H9 (cell line): ENCODE measurements around the gene CLDN11. TPM values are rescaled to one million over a fixed set of nuclear protein-coding genes. Genes with fewer than 3 reads are reported as not detected.

Source experiments
- DNase-seq: peaks from one replicate; pipeline ENCODE4 v3.0.0-alpha.2; 2017
- H2AFZ ChIP-seq: one replicate; pipeline ENCODE4 v1.6.1; 2013; ENCODE audit warnings: mild to moderate bottlenecking, low read length, control low read depth, moderate library complexity
- H2AK5ac ChIP-seq: 2 replicates; pipeline ENCODE4 v1.6.1; 2013; ENCODE audit warnings: low read length, control low read depth, mixed read lengths; ENCODE audit not compliant: insufficient read length
- H2BK120ac ChIP-seq: one replicate; pipeline ENCODE4 v1.6.1; 2013; ENCODE audit warnings: low read depth, mild to moderate bottlenecking, low read length, control low read depth, inconsistent platforms; ENCODE audit not compliant: poor library complexity, severe bottlenecking
- H2BK12ac ChIP-seq: 2 replicates; pipeline ENCODE4 v1.6.1; 2013; ENCODE audit warnings: low read length, control low read depth, mixed read lengths, low read depth; ENCODE audit not compliant: insufficient read length
- H2BK15ac ChIP-seq: 2 replicates; pipeline ENCODE4 v1.6.1; 2013; ENCODE audit warnings: low read depth, low read length, control low read depth
- H2BK20ac ChIP-seq: one replicate; pipeline ENCODE4 v1.6.1; 2013; ENCODE audit warnings: low read depth, mild to moderate bottlenecking, low read length, control low read depth, inconsistent platforms; ENCODE audit not compliant: poor library complexity, severe bottlenecking
- H2BK5ac ChIP-seq: 2 replicates; pipeline ENCODE4 v1.6.1; 2013; ENCODE audit warnings: low read length, control low read depth, mixed read lengths; ENCODE audit not compliant: insufficient read length
- H3K14ac ChIP-seq: 2 replicates; pipeline ENCODE4 v1.6.1; 2013; ENCODE audit warnings: low read length, control low read depth; ENCODE audit not compliant: insufficient read depth
- H3K18ac ChIP-seq: 2 replicates; pipeline ENCODE4 v1.6.1; 2013; ENCODE audit warnings: low read depth, mild to moderate bottlenecking, mixed read lengths, low read length, control low read depth; ENCODE audit not compliant: insufficient read length
- H3K23ac ChIP-seq: 2 replicates; pipeline ENCODE4 v1.6.1; 2013; ENCODE audit warnings: low read length, control low read depth, mixed read lengths, low read depth; ENCODE audit not compliant: insufficient read length
- H3K23me2 ChIP-seq: 2 replicates; pipeline ENCODE4 v1.6.1; 2013; ENCODE audit warnings: low read depth, mild to moderate bottlenecking, mixed read lengths, low read length, control low read depth; ENCODE audit not compliant: insufficient read length, poor library complexity, severe bottlenecking
- H3K27ac ChIP-seq: 2 replicates; pipeline ENCODE4 v1.5.1; 2013; ENCODE audit warnings: low read length, control low read depth, mixed read lengths, low read depth; ENCODE audit not compliant: insufficient read length
- H3K27me3 ChIP-seq: 2 replicates; pipeline ENCODE4 v1.6.1; 2013; ENCODE audit warnings: low read length, control low read depth, inconsistent platforms; ENCODE audit not compliant: insufficient read depth
- H3K4ac ChIP-seq: 2 replicates; pipeline ENCODE4 v1.6.1; 2013; ENCODE audit warnings: low read depth, mild to moderate bottlenecking, control low read depth, inconsistent platforms, low read length, moderate library complexity
- H3K4me1 ChIP-seq: 2 replicates; pipeline ENCODE4 v1.6.1; 2013; ENCODE audit warnings: low read length, control low read depth, inconsistent platforms; ENCODE audit not compliant: insufficient read depth
- H3K4me2 ChIP-seq: 2 replicates; pipeline ENCODE4 v1.6.1; 2013; ENCODE audit warnings: low read length, control low read depth, mixed read lengths; ENCODE audit not compliant: insufficient read length, insufficient read depth
- H3K56ac ChIP-seq: 2 replicates; pipeline ENCODE4 v1.6.1; 2013; ENCODE audit warnings: low read depth, mild to moderate bottlenecking, mixed read lengths, low read length, control low read depth; ENCODE audit not compliant: insufficient read length
- H3K79me1 ChIP-seq: 2 replicates; pipeline ENCODE4 v1.6.1; 2013; ENCODE audit warnings: low read depth, mild to moderate bottlenecking, moderate library complexity, low read length, control low read depth, inconsistent platforms; ENCODE audit not compliant: insufficient read depth, poor library complexity, severe bottlenecking
- H3K79me2 ChIP-seq: 2 replicates; pipeline ENCODE4 v1.6.1; 2013; ENCODE audit warnings: low read length, control low read depth, inconsistent platforms; ENCODE audit not compliant: insufficient read depth
- H3K9ac ChIP-seq: 2 replicates; pipeline ENCODE4 v1.6.1; 2013; ENCODE audit warnings: low read length, control low read depth, mixed read lengths; ENCODE audit not compliant: insufficient read length; ENCODE audit errors: extremely low read depth
- H3K9me3 ChIP-seq: one replicate; pipeline ENCODE4 v1.6.1; 2013; ENCODE audit warnings: low read depth, low read length, inconsistent platforms; ENCODE audit not compliant: control insufficient read depth
- H3T11ph ChIP-seq: one replicate; pipeline ENCODE4 v1.6.1; 2013; ENCODE audit warnings: mild to moderate bottlenecking, low read length, control low read depth, inconsistent platforms
- H4K20me1 ChIP-seq: one replicate; pipeline ENCODE4 v1.6.1; 2013; ENCODE audit not compliant: control insufficient read depth, insufficient read length, insufficient read depth
- H4K5ac ChIP-seq: 2 replicates; pipeline ENCODE4 v1.6.1; 2013; ENCODE audit warnings: low read depth, mild to moderate bottlenecking, mixed read lengths, low read length, control low read depth; ENCODE audit not compliant: insufficient read length
- H4K8ac ChIP-seq: replicated peaks from 2 replicates; pipeline ENCODE4 v1.6.1; 2013; ENCODE audit warnings: low read length, control low read depth, mixed read lengths, low read depth; ENCODE audit not compliant: insufficient read length
- H4K91ac ChIP-seq: 2 replicates; pipeline ENCODE4 v1.6.1; 2013; ENCODE audit warnings: low read depth, mild to moderate bottlenecking, moderate library complexity, mixed read lengths, low read length, control low read depth; ENCODE audit not compliant: insufficient read length
- H3K27ac Mint-ChIP-seq, 3 experiments: 2 replicates in 2 of 3; 3 replicates in 1 of 3; pipeline ENCODE4 v1.8.0; 2020 to 2021; ENCODE audit warnings: mixed read lengths in 3 of 3, mild to moderate bottlenecking in 1 of 3, moderate library complexity in 1 of 3
- H3K27me3 Mint-ChIP-seq: 2 replicates; pipeline ENCODE4 v1.8.0; 2021; ENCODE audit warnings: low read depth, mild to moderate bottlenecking, moderate library complexity, mixed read lengths
- H3K36me3 Mint-ChIP-seq, 3 experiments: 2 replicates in 2 of 3; 3 replicates in 1 of 3; pipeline ENCODE4 v1.8.0; 2020 to 2021; ENCODE audit warnings: low read depth in 3 of 3, mixed read lengths in 3 of 3; ENCODE audit not compliant: insufficient read depth in 1 of 3
- H3K4me1 Mint-ChIP-seq, 2 experiments: 2 replicates each; pipeline ENCODE4 v1.8.0; 2020; ENCODE audit warnings: mixed read lengths in 2 of 2
- H3K4me3 Mint-ChIP-seq, 2 experiments: 2 replicates in 1 of 2; 3 replicates in 1 of 2; pipeline ENCODE4 v1.8.0; 2020 to 2021; ENCODE audit warnings: mild to moderate bottlenecking in 2 of 2, mixed read lengths in 2 of 2, moderate library complexity in 1 of 2
- H3K9me3 Mint-ChIP-seq, 2 experiments: 2 replicates in 1 of 2; 3 replicates in 1 of 2; pipeline ENCODE4 v1.8.0; 2020; ENCODE audit warnings: mild to moderate bottlenecking in 2 of 2, mixed read lengths in 2 of 2, moderate library complexity in 1 of 2
- CTCF ChIP-seq: fragments of 200-600 bp; sonication (generic); conservative IDR thresholded peaks from 3 replicates; pipeline ENCODE4 v1.8.0; 2021; ENCODE audit warnings: antibody characterized with exemption, mild to moderate bottlenecking
- WGBS: extraction: QIAGEN DNeasy Blood & Tissue Kit; methylation state at CpG from one replicate; pipeline ENCODE4 v1.1.7; 2013; ENCODE audit warnings: missing lambda C conversion rate, low lambda C conversion rate, mixed read lengths; ENCODE audit not compliant: insufficient read length; ENCODE audit errors: extremely low coverage; 5-methylcytosine and 5-hydroxymethylcytosine counted together
- total RNA-seq: library from RNA; stranded (reverse); gene quantifications from 2 replicates; pipeline ENCODE4 v1.2.1, GENCODE V29; 2021

The CLDN11 gene
- total RNA-seq, 1 experiment from 2014 or later: 1.7 TPM

GRCh38 chr3:170437696-170438407 is 19.2 kb downstream of the CLDN11 start:
- Histone ChIP-seq H2BK5ac (no peak overlapping the region), H3K79me2 (no peaks in the 10 kb centered on the region; the same call in 1 of the 2 replicates), H2AK5ac (no peak overlapping the region), H3K23me2 (no peaks in the 10 kb centered on the region), H3K27me3 (no peaks in the 10 kb centered on the region), H4K5ac (no peak overlapping the region), H3K14ac (no peak overlapping the region; the same call in 1 of the 2 replicates), H3K4me1 (peaks cover 3% of the 10 kb centered on the region; the same call in 1 of the 2 replicates), H3K56ac (no peak overlapping the region), H3K9ac (no peak overlapping the region), H4K91ac (no peak overlapping the region), H2BK12ac (no peak overlapping the region), H2BK15ac (no peak overlapping the region), H2BK120ac (no peak overlapping the region), H2BK20ac (no peak overlapping the region), H3K18ac (no peak overlapping the region), H3K79me1 (no peaks in the 10 kb centered on the region), H3K4me2 (no peak overlapping the region), H4K20me1 (no peaks in the 10 kb centered on the region), H2AFZ (no peak overlapping the region), H3K23ac (no peak overlapping the region), H3T11ph (no peak overlapping the region), H3K9me3 (no peaks in the 10 kb centered on the region), H3K4ac (no peak overlapping the region), H3K27ac (no peak overlapping the region), H4K8ac (no peak overlapping the region)
- Mint-ChIP-seq H3K4me3 (no peak overlapping the region), H3K27me3 (peaks cover 4% of the 10 kb centered on the region; the same call in 1 of the 2 replicates), H3K36me3 (no peaks in the 10 kb centered on the region; a peak in 2 of 7 replicates), H3K9me3 (no peaks in the 10 kb centered on the region), H3K27ac (no peak overlapping the region), H3K4me1 (peaks cover 9 to 13% of the 10 kb centered on the region in 2 experiments)
- DNase-seq: no peak
- no CpG with 5 or more reads among the region's 10 CpGs for WGBS
- TF ChIP-seq CTCF: no peak
